SK-N-SH treated with all-trans-retinoic acid at 6 μM for 48 hours (cell line): ENCODE results near the gene APLP1.
"Not testable (repeated sequence)": the region's sequence is repeated elsewhere in the genome, so short reads cannot be mapped to it uniquely, and the experiment has no call there.

ENCODE experiments used
- ATAC-seq: fragments of 200-7000 bp; cut with Tn5 transposase; 3 replicates; pipeline ENCODE4 v1.9.1; 2020; ENCODE audit warnings: mild to moderate bottlenecking, moderate library complexity
- ARNTL ChIP-seq: fragments of 450-650 bp; formaldehyde crosslinking; IDR thresholded peaks from 2 replicates; pipeline ENCODE4 v1.5.0; 2020; ENCODE audit warnings: low read depth, mild to moderate bottlenecking, moderate library complexity, borderline replicate concordance
- BACH2 ChIP-seq: fragments of 250-450 bp; sonication (Bioruptor Pico); IDR thresholded peaks from 2 replicates; pipeline ENCODE4 v1.9.0; 2021; ENCODE audit warnings: mild to moderate bottlenecking, borderline replicate concordance
- ESRRG ChIP-seq: fragments of 250-450 bp; sonication (Bioruptor Pico); IDR thresholded peaks from 2 replicates; pipeline ENCODE4 v1.6.1; 2021; ENCODE audit warnings: mild to moderate bottlenecking
- ISL1 ChIP-seq: fragments of 250-450 bp; sonication (Bioruptor Pico); IDR thresholded peaks from 2 replicates; pipeline ENCODE4 v2.1.2; 2022; ENCODE audit warnings: mild to moderate bottlenecking, moderate library complexity
- OSR1 ChIP-seq: fragments of 250-450 bp; sonication (Bioruptor Pico); IDR thresholded peaks from 2 replicates; pipeline ENCODE4 v1.8.0; 2022; ENCODE audit warnings: moderate library complexity, mild to moderate bottlenecking, inconsistent platforms
- PPARA ChIP-seq: fragments of 250-450 bp; sonication (Bioruptor Pico); IDR thresholded peaks from 2 replicates; pipeline ENCODE4 v1.5.0; 2020; ENCODE audit warnings: mild to moderate bottlenecking, borderline replicate concordance
- RARB ChIP-seq: fragments of 250-450 bp; sonication (Bioruptor Pico); IDR thresholded peaks from 2 replicates; pipeline ENCODE4 v1.8.0; 2021; ENCODE audit warnings: mild to moderate bottlenecking, moderate library complexity
- SNAI2 ChIP-seq: fragments of 250-450 bp; sonication (Bioruptor Pico); IDR thresholded peaks from 2 replicates; pipeline ENCODE4 v1.5.0; 2020; ENCODE audit warnings: mild to moderate bottlenecking, moderate library complexity
- TCF4 ChIP-seq: fragments of 250-450 bp; sonication (Bioruptor Pico); IDR thresholded peaks from 2 replicates; pipeline ENCODE4 v1.8.0; 2021; ENCODE audit warnings: mild to moderate bottlenecking, moderate library complexity, borderline replicate concordance
- ZC3H10 ChIP-seq: fragments of 250-450 bp; sonication (Bioruptor Pico); IDR thresholded peaks from 2 replicates; pipeline ENCODE4 v1.5.1; 2021; ENCODE audit warnings: mild to moderate bottlenecking, moderate library complexity
- ZFP3 ChIP-seq: fragments of 250-450 bp; sonication (Bioruptor Pico); IDR thresholded peaks from 2 replicates; pipeline ENCODE4 v1.5.0; 2020; ENCODE audit warnings: mild to moderate bottlenecking, moderate library complexity
- ZFP30 ChIP-seq: fragments of 450-650 bp; formaldehyde crosslinking; IDR thresholded peaks from 2 replicates; pipeline ENCODE4 v1.5.0; 2022; ENCODE audit warnings: mild to moderate bottlenecking, moderate library complexity
- ZNF565 ChIP-seq: fragments of 450-650 bp; formaldehyde crosslinking; conservative IDR thresholded peaks from 2 replicates; pipeline ENCODE4 v1.5.0; 2020; ENCODE audit warnings: low read depth, mild to moderate bottlenecking, moderate library complexity
- ZNF70 ChIP-seq: fragments of 450-650 bp; formaldehyde crosslinking; IDR thresholded peaks from 2 replicates; pipeline ENCODE4 v1.5.0; 2020; ENCODE audit warnings: mild to moderate bottlenecking, moderate library complexity
- ZNF8 ChIP-seq: fragments of 450-650 bp; formaldehyde crosslinking; IDR thresholded peaks from 2 replicates; pipeline ENCODE4 v1.5.0; 2020; ENCODE audit warnings: mild to moderate bottlenecking, moderate library complexity
- TF ChIP-seq, protein P1 (sequence below): fragments of 250-450 bp; sonication (Bioruptor Pico); IDR thresholded peaks from 2 replicates; pipeline ENCODE4 v1.8.0; 2020; ENCODE audit warnings: mild to moderate bottlenecking, moderate library complexity, borderline replicate concordance
- TF ChIP-seq, protein P2 (sequence below): fragments of 250-450 bp; sonication (Bioruptor Pico); IDR thresholded peaks from 2 replicates; pipeline ENCODE4 v1.5.1; 2020; ENCODE audit warnings: low read depth, mild to moderate bottlenecking, moderate library complexity
- TF ChIP-seq, protein P3 (sequence below): fragments of 250-450 bp; sonication (Bioruptor Pico); IDR thresholded peaks from 2 replicates; pipeline ENCODE4 v1.8.0; 2021; ENCODE audit warnings: low read depth, mild to moderate bottlenecking, moderate library complexity, borderline replicate concordance
- TF ChIP-seq, protein P4 (sequence below): fragments of 250-450 bp; sonication (Bioruptor Pico); IDR thresholded peaks from 2 replicates; pipeline ENCODE4 v1.5.0; 2020; ENCODE audit warnings: mild to moderate bottlenecking, moderate library complexity

The APLP1 gene

DNA sequence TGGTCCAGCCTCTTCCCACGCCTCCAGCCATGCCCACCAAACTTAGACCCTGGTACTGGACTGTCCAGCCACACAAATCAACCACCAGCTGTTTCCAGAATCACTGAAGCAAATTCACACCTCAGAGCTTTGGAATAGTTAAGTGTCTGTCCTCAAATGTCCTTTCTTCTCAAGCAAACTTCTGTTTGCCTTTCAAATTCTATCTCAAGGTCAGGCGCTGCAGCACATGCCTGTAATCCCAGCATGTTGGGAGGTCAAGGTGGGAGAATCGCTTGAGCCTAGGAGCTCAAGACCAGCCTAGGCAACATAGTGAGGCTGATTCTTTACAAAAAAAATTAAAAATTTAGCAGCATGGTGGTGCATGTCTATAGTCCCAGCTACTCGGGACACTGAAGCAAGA lies 36.3 kb upstream of the APLP1 start:
- TF ChIP-seq BACH2 (CRISPR knock-in tag) (no peak), ZNF8 (CRISPR knock-in tag) (no peak), SNAI2 (no peak), RARB (CRISPR knock-in tag) (no peak), ISL1 (CRISPR knock-in tag) (no peak), TCF4 (CRISPR knock-in tag) (no peak), ZNF565 (CRISPR knock-in tag) (no peak), PPARA (CRISPR knock-in tag) (no peak), ZFP30 (CRISPR knock-in tag) (no peak), OSR1 (CRISPR knock-in tag) (no peak), ZFP3 (CRISPR knock-in tag) (no peak)
- TF ChIP-seq, protein P1, sequence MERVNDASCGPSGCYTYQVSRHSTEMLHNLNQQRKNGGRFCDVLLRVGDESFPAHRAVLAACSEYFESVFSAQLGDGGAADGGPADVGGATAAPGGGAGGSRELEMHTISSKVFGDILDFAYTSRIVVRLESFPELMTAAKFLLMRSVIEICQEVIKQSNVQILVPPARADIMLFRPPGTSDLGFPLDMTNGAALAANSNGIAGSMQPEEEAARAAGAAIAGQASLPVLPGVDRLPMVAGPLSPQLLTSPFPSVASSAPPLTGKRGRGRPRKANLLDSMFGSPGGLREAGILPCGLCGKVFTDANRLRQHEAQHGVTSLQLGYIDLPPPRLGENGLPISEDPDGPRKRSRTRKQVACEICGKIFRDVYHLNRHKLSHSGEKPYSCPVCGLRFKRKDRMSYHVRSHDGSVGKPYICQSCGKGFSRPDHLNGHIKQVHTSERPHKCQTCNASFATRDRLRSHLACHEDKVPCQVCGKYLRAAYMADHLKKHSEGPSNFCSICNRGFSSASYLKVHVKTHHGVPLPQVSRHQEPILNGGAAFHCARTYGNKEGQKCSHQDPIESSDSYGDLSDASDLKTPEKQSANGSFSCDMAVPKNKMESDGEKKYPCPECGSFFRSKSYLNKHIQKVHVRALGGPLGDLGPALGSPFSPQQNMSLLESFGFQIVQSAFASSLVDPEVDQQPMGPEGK (CRISPR knock-in tag): no peak
- TF ChIP-seq, protein P2, sequence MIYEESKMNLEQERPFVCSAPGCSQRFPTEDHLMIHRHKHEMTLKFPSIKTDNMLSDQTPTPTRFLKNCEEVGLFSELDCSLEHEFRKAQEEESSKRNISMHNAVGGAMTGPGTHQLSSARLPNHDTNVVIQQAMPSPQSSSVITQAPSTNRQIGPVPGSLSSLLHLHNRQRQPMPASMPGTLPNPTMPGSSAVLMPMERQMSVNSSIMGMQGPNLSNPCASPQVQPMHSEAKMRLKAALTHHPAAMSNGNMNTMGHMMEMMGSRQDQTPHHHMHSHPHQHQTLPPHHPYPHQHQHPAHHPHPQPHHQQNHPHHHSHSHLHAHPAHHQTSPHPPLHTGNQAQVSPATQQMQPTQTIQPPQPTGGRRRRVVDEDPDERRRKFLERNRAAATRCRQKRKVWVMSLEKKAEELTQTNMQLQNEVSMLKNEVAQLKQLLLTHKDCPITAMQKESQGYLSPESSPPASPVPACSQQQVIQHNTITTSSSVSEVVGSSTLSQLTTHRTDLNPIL: no peak
- TF ChIP-seq, protein P3, sequence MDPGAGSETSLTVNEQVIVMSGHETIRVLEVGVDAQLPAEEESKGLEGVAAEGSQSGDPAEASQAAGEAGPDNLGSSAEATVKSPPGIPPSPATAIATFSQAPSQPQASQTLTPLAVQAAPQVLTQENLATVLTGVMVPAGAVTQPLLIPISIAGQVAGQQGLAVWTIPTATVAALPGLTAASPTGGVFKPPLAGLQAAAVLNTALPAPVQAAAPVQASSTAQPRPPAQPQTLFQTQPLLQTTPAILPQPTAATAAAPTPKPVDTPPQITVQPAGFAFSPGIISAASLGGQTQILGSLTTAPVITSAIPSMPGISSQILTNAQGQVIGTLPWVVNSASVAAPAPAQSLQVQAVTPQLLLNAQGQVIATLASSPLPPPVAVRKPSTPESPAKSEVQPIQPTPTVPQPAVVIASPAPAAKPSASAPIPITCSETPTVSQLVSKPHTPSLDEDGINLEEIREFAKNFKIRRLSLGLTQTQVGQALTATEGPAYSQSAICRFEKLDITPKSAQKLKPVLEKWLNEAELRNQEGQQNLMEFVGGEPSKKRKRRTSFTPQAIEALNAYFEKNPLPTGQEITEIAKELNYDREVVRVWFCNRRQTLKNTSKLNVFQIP: no peak
- TF ChIP-seq, protein P4, sequence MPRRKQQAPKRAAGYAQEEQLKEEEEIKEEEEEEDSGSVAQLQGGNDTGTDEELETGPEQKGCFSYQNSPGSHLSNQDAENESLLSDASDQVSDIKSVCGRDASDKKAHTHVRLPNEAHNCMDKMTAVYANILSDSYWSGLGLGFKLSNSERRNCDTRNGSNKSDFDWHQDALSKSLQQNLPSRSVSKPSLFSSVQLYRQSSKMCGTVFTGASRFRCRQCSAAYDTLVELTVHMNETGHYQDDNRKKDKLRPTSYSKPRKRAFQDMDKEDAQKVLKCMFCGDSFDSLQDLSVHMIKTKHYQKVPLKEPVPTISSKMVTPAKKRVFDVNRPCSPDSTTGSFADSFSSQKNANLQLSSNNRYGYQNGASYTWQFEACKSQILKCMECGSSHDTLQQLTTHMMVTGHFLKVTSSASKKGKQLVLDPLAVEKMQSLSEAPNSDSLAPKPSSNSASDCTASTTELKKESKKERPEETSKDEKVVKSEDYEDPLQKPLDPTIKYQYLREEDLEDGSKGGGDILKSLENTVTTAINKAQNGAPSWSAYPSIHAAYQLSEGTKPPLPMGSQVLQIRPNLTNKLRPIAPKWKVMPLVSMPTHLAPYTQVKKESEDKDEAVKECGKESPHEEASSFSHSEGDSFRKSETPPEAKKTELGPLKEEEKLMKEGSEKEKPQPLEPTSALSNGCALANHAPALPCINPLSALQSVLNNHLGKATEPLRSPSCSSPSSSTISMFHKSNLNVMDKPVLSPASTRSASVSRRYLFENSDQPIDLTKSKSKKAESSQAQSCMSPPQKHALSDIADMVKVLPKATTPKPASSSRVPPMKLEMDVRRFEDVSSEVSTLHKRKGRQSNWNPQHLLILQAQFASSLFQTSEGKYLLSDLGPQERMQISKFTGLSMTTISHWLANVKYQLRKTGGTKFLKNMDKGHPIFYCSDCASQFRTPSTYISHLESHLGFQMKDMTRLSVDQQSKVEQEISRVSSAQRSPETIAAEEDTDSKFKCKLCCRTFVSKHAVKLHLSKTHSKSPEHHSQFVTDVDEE (CRISPR knock-in tag): no peak

DNA sequence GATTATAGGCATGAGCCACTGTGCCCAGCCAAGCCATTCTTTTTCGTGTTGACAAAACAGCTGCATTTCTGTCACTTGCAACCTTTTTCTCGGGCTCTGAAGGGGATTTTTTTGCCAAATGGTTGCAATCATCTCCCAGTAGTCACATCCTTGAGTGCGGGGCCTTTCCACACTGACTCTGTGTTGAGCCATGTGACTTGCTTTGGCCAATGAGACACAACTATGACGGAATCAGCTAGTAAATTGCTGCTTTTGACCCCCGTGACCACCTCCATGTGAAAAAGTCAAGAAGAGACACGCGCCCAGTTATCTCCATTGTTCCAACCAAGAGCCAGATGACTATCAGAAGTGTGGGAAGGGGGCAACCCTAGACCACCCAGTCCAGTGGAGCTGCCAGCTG lies 34.4 kb upstream of the APLP1 start:
- TF ChIP-seq ZC3H10 (CRISPR knock-in tag): no peak
- TF ChIP-seq, protein P3: no peak
- TF ChIP-seq TCF4 (CRISPR knock-in tag): no peak

More for the DNA sequence above, 36.3 kb upstream of the APLP1 start:
- no peak for ATAC-seq

DNA sequence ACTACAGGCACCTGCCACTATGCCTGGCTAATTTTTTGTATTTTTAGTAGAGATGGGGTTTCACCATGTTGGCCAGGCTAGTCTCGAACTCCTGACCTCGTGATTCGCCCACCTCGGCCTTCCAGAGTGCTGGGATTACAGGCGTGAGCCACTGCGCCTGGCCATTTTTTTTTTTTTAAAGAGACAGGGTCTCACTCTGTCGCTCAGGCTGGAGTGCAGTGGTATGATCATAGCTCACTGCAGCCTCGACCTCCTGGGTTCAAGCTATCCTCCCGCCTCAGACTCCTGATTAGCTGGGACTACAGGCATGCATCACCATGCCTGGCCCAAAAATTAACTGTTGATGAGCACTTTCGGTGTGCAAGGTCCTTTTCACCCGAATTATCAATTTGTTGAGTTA lies 32.3 kb upstream of the APLP1 start:
- ATAC-seq: not testable (repeated sequence)

More for the DNA sequence above, 34.4 kb upstream of the APLP1 start:
- ATAC-seq: no peak

DNA sequence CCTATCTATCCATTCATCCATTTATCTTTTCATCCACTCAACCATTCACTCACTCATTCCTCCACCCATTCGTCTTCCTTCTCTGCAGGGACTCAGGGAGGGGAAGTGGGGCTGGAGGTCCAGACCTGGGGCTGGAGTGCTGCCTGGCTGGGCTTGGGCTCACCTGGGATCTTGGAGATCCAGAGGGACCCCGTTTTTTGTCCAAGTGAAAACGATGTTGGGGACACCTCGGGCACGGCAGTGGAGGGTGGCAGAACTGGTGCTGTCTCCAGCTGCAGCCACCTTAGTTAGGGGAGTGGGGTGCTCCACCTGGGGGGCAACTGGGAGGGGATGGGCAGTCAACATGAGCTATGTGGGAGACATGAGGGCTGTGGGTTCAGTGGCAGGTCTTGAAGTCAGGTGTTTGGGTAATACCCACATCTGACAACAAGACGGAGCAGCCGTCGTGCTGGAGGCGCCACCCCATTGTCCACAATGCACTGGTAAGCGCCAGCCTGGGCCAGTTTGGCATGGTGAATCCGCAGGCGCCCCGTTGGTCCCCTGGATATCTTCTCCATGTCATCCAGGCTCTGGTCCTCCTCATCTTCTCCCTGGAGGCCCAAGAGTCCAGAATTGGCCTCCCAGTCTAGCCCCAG lies 26.3 kb upstream of the APLP1 start:
- no peak for TF ChIP-seq ARNTL (CRISPR knock-in tag)
- TF ChIP-seq PPARA (CRISPR knock-in tag): no peak
- TF ChIP-seq OSR1 (CRISPR knock-in tag): no peak
- TF ChIP-seq, protein P3: no peak
- no peak for TF ChIP-seq ISL1 (CRISPR knock-in tag)
- TF ChIP-seq ESRRG: no peak
- TF ChIP-seq ZFP3 (CRISPR knock-in tag): no peak
- TF ChIP-seq TCF4 (CRISPR knock-in tag): no peak
- no peak for TF ChIP-seq RARB (CRISPR knock-in tag)
- TF ChIP-seq ZNF70 (CRISPR knock-in tag): no peak
- no peak for TF ChIP-seq ZNF8 (CRISPR knock-in tag)
- TF ChIP-seq, all 23 proteins: peak for 0
- no peak for ATAC-seq
